Measurements from ENCODE around the gene DBNL. TPM values are rescaled to one million over a fixed set of nuclear protein-coding genes. Genes with fewer than 3 reads are reported as not detected.

The DBNL gene
- total RNA-seq, 3 donors from 2014 or later (not counting 1 experiment from before 2014, with no cell fraction given): 123 to 129 (median 129) TPM

GRCh38 chr7:44109991-44110390, 65.5 kb downstream of the DBNL start:
- TF ChIP-seq CTCF (IDR thresholded peaks at IDR 0.05): no peak
- Mint-ChIP-seq H3K9me3 (no peaks in the 10 kb centered on the region), H3K36me3 (no peaks in the 10 kb centered on the region), H3K27ac (no peak overlapping the region), H3K4me3 (no peak overlapping the region), H3K4me1 (peaks cover 7% of the 10 kb centered on the region in 2 donors), H3K27me3 (ENCODE audit: low read depth in 2 of 2) (peaks cover 0 to 3% of the 10 kb centered on the region in 2 donors)
- intact Hi-C loops (cut with micrococcal nuclease): no loop called here
- Histone ChIP-seq H3K27ac (ENCODE audit: low read length) (no peak overlapping the region), H3K27me3 (ENCODE audit: control insufficient read depth, insufficient read depth, low read length) (peaks cover 2% of the 10 kb centered on the region), H3K4me1 (ENCODE audit: control insufficient read depth, insufficient read depth, low read length) (peaks cover 10% of the 10 kb centered on the region), H3K36me3 (ENCODE audit: control insufficient read depth, insufficient read depth, low read length) (no peaks in the 10 kb centered on the region), H3K4me3 (ENCODE audit: low read length) (no peak overlapping the region), H3K9me3 (ENCODE audit: control insufficient read depth, insufficient read depth, low read length) (no peaks in the 10 kb centered on the region)
- no peak for DNase-seq
- 95% methylated on average over 18 of the region's 18 CpGs for WGBS (ENCODE audit: insufficient coverage)
- ATAC-seq: no peak

- no peaks in the 10 kb centered on the region for H3K27me3 Mint-ChIP-seq (ENCODE audit: low read depth in 2 of 2)
- H3K4me3 Mint-ChIP-seq: no peak overlapping the region
- Histone ChIP-seq H3K4me3 (ENCODE audit: low read length) (no peak overlapping the region), H3K4me1 (ENCODE audit: control insufficient read depth, insufficient read depth, low read length) (peaks cover 1% of the 10 kb centered on the region), H3K27me3 (ENCODE audit: control insufficient read depth, insufficient read depth, low read length) (no peaks in the 10 kb centered on the region), H3K27ac (ENCODE audit: low read length) (no peak overlapping the region), H3K9me3 (ENCODE audit: control insufficient read depth, insufficient read depth, low read length) (no peaks in the 10 kb centered on the region), H3K36me3 (ENCODE audit: control insufficient read depth, insufficient read depth, low read length) (peaks cover 6% of the 10 kb centered on the region)
- ATAC-seq (no peak), DNase-seq (no peak)
- no peaks in the 10 kb centered on the region for H3K36me3 Mint-ChIP-seq
- intact Hi-C loops (cut with micrococcal nuclease): no loop called here
- no peak for TF ChIP-seq CTCF (IDR thresholded peaks at IDR 0.05)
- H3K4me1 Mint-ChIP-seq: peaks cover 1 to 2% of the 10 kb centered on the region in 2 donors
- H3K27ac Mint-ChIP-seq: no peak overlapping the region
- H3K9me3 Mint-ChIP-seq: no peaks in the 10 kb centered on the region
- 87% methylated on average over 27 of the region's 27 CpGs for WGBS (ENCODE audit: insufficient coverage)
Observed at GRCh38 chr7:44110719-44111635, 66.5 kb downstream of the DBNL start.

Other genes starting within 250 kb of the DBNL start
- 10 to 100 TPM; 34.8 to 37.4 (median 35.7) TPM for gene MRPS24, start 175.2 kb upstream of the DBNL start, total RNA-seq
- gene URGCP, start 138.1 kb upstream of the DBNL start, total RNA-seq: 10 to 100 TPM; 11.5 to 24.4 (median 21.5) TPM
- gene UBE2D4, start 118.3 kb upstream of the DBNL start, total RNA-seq: 10 to 100 TPM in 1 of 3 donors, 1 to 10 TPM in 2; 5.3 to 10.6 (median 9.6) TPM
- gene SPDYE1, start 46.8 kb upstream of the DBNL start, total RNA-seq: under 1 TPM in 2 of 3 donors, not detected in 1; 0.18 to 0.24 TPM
- 1 to 10 TPM; 1.0 to 1.9 (median 1.5) TPM for gene PGAM2, start 20.9 kb downstream of the DBNL start, total RNA-seq
- 10 to 100 TPM; 41.7 to 74.1 (median 50.9) TPM for gene POLM, start 37.8 kb downstream of the DBNL start, total RNA-seq
- gene AEBP1, start 59.6 kb downstream of the DBNL start, total RNA-seq: 1 to 10 TPM; 3.3 to 9.0 (median 6.4) TPM
- gene POLD2, start 78.8 kb downstream of the DBNL start, total RNA-seq: 10 to 100 TPM; 30.1 to 38.3 (median 38.1) TPM
- gene MYL7, start 96.6 kb downstream of the DBNL start, total RNA-seq: not detected
- not detected for gene GCK, start 144.7 kb downstream of the DBNL start, total RNA-seq
- 100 to 1,000 TPM in 1 of 3 donors, 10 to 100 TPM in 2; 72.4 to 107 (median 87.1) TPM for gene YKT6, start 156.3 kb downstream of the DBNL start, total RNA-seq

Measured in natural killer cell (primary cell).